DOHH2 (cell line): Measurements from ENCODE around the gene HDAC8.

Source experiments
- H3F3A ChIP-seq: fragments of 200-600 bp; sonication (generic), shearing (Covaris generic); 2 replicates; pipeline ENCODE4 v1.6.0; 2016; ENCODE audit warnings: antibody characterized with exemption, mild to moderate bottlenecking; ENCODE audit not compliant: control insufficient read depth, insufficient read depth
- H3K27ac ChIP-seq: fragments of 200-600 bp; sonication (generic); 2 replicates; pipeline ENCODE4 v1.5.1; 2014; ENCODE audit warnings: low read depth, mild to moderate bottlenecking, low read length, moderate library complexity
- H3K27me3 ChIP-seq: fragments of 200-600 bp; sonication (generic); 2 replicates; pipeline ENCODE4 v1.6.1; 2014; ENCODE audit warnings: mild to moderate bottlenecking, low read length, mixed read lengths; ENCODE audit not compliant: control insufficient read depth
- H3K36me3 ChIP-seq: fragments of 200-600 bp; sonication (generic); 2 replicates; pipeline ENCODE4 v1.6.1; 2014; ENCODE audit warnings: mild to moderate bottlenecking, low read length, moderate library complexity, mixed read lengths; ENCODE audit not compliant: control insufficient read depth
- H3K4me1 ChIP-seq: fragments of 200-600 bp; sonication (generic); 2 replicates; pipeline ENCODE4 v1.6.1; 2014; ENCODE audit warnings: mild to moderate bottlenecking, low read length, mixed read lengths; ENCODE audit not compliant: control insufficient read depth
- H3K4me2 ChIP-seq: fragments of 200-600 bp; sonication (generic); 2 replicates; pipeline ENCODE4 v1.6.0; 2014; ENCODE audit warnings: mild to moderate bottlenecking, low read length, moderate library complexity
- H3K4me3 ChIP-seq: fragments of 200-600 bp; sonication (generic); 2 replicates; pipeline ENCODE4 v1.5.1; 2014; ENCODE audit warnings: mild to moderate bottlenecking, low read length, mixed read lengths
- H3K79me2 ChIP-seq: fragments of 200-600 bp; sonication (generic); 2 replicates; pipeline ENCODE4 v1.6.1; 2014; ENCODE audit warnings: mild to moderate bottlenecking, low read length, mixed read lengths; ENCODE audit not compliant: control insufficient read depth
- H3K9me2 ChIP-seq: fragments of 200-600 bp; sonication (generic); replicated peaks from 2 replicates; pipeline ENCODE4 v1.6.1; 2014; ENCODE audit warnings: mild to moderate bottlenecking, low read length, mixed read lengths; ENCODE audit not compliant: control insufficient read depth
- H3K9me3 ChIP-seq: fragments of 200-600 bp; sonication (generic); 2 replicates; pipeline ENCODE4 v1.6.1; 2014; ENCODE audit warnings: antibody characterized with exemption, low read length, mixed read lengths; ENCODE audit not compliant: control insufficient read depth, insufficient read depth
- H4K20me1 ChIP-seq: fragments of 200-600 bp; sonication (generic); 2 replicates; pipeline ENCODE4 v1.6.0; 2014; ENCODE audit warnings: low read depth, mild to moderate bottlenecking, antibody characterized with exemption, low read length, moderate library complexity; ENCODE audit not compliant: control insufficient read depth, insufficient read depth
- EZH2phosphoT487 ChIP-seq: fragments of 200-600 bp; sonication (generic); IDR thresholded peaks from 2 replicates; pipeline ENCODE4 v1.6.1; 2017; ENCODE audit warnings: borderline replicate concordance, mild to moderate bottlenecking, antibody characterized with exemption, low read length, moderate library complexity, mixed read lengths
- TF ChIP-seq, protein P1 (sequence below): fragments of 200-600 bp; sonication (generic); IDR thresholded peaks from one replicate; pipeline ENCODE4 v1.5.1; 2014; ENCODE audit warnings: antibody characterized with exemption, mild to moderate bottlenecking, low read depth, low read length; ENCODE audit not compliant: poor library complexity, severe bottlenecking

The HDAC8 gene

GRCh38 chrX:72312311-72312940, 260.2 kb downstream of the HDAC8 start:
- no peaks in the 10 kb centered on the region for H3K9me3 ChIP-seq
- no peak overlapping the region for H3K4me3 ChIP-seq
- H3K4me2 ChIP-seq: no peak overlapping the region
- no peaks in the 10 kb centered on the region for H4K20me1 ChIP-seq
- no peaks in the 10 kb centered on the region for H3F3A ChIP-seq
- H3K36me3 ChIP-seq: no peaks in the 10 kb centered on the region
- H3K9me2 ChIP-seq: no peaks in the 10 kb centered on the region
- H3K4me1 ChIP-seq: no peaks in the 10 kb centered on the region
- H3K79me2 ChIP-seq: no peaks in the 10 kb centered on the region
- H3K27ac ChIP-seq: no peak overlapping the region
- peaks cover 26% of the 10 kb centered on the region for H3K27me3 ChIP-seq
- TF ChIP-seq, protein P1, sequence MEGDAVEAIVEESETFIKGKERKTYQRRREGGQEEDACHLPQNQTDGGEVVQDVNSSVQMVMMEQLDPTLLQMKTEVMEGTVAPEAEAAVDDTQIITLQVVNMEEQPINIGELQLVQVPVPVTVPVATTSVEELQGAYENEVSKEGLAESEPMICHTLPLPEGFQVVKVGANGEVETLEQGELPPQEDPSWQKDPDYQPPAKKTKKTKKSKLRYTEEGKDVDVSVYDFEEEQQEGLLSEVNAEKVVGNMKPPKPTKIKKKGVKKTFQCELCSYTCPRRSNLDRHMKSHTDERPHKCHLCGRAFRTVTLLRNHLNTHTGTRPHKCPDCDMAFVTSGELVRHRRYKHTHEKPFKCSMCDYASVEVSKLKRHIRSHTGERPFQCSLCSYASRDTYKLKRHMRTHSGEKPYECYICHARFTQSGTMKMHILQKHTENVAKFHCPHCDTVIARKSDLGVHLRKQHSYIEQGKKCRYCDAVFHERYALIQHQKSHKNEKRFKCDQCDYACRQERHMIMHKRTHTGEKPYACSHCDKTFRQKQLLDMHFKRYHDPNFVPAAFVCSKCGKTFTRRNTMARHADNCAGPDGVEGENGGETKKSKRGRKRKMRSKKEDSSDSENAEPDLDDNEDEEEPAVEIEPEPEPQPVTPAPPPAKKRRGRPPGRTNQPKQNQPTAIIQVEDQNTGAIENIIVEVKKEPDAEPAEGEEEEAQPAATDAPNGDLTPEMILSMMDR: no peak
- TF ChIP-seq EZH2phosphoT487: no peak

DNA sequence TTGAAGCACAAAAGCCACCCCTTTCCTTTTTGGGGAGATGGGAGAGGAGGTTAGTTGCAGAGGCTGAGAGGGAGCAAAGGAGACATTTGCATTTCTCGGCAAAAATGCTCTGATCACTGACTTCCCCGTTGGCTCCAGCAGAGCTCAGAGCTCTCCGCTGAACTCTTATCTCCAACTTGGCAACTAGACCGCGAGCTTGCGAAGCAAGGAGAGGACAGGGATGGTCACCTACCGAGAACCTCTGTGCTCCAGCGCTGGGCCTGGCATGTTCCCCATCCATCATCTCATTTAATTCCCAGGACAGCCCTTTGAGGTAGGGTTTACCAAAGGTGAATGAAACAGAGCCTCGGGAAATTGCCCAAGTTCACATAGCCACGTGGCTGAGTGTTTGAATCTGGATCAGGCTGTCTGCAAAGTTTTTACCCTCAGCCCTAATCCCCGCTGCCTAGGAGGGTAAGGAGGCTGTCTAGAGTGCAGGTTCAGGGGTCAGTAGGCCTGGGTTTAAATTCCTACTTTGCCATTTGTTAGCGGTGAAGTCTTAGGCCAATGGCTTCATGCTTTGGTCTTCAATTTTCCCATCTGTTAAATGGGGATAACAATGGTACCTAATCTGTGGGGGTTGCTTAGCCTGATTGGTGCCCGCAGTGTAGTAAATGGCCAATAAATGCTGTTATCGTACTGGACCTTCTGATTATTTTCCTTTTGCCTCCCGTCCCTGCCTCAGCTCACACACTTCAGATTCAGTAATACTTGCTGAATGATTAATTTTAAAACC, 263.2 kb downstream of the HDAC8 start:
- no peaks in the 10 kb centered on the region for H3K4me1 ChIP-seq
- no peak overlapping the region for H3K4me3 ChIP-seq
- peaks cover 49% of the 10 kb centered on the region for H3K27me3 ChIP-seq
- TF ChIP-seq, protein P1: no peak
- no peak for TF ChIP-seq EZH2phosphoT487
- H3K36me3 ChIP-seq: no peaks in the 10 kb centered on the region
- H3K4me2 ChIP-seq: no peak overlapping the region
- H3K9me3 ChIP-seq: no peaks in the 10 kb centered on the region
- H3K27ac ChIP-seq: no peak overlapping the region
- H3K79me2 ChIP-seq: no peaks in the 10 kb centered on the region
- no peaks in the 10 kb centered on the region for H4K20me1 ChIP-seq
- no peaks in the 10 kb centered on the region for H3K9me2 ChIP-seq
- no peaks in the 10 kb centered on the region for H3F3A ChIP-seq

DNA sequence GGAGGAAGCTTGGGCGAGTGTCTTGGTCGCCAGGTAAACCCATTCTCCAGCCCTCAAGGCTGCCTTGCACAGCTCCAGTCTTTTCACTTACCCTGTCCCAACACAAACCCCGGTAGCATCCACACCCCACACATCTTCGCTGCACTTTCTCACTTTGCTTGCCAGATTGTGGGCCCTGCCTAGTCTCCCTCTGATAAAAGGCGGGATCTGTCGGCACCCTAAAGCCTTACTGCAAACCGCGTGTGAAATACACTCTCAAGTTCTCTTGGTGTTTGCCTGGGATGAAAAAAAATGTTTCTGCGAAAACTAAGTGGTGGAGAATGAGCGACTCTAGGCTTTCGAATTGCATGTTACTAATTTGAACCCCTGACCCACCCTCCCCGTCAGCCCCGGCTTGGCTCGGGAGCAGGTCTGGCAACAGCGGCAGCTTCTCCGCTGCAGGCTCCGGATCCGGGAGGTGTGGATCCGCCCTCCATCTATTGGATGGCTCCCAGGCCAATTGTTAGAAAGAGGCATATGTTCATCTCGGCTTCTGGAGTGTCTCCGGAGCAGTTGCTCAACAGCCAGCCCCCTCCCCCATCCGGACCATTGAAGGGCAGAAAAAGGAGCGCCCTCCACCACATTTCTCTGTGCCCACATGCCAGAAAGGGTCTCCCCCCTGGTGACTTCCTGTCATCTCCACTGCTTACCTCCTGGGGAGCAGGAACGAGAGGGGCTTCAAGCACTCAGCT, 263.9 kb downstream of the HDAC8 start:
- Histone ChIP-seq H3K36me3 (no peaks in the 10 kb centered on the region), H3K27ac (no peak overlapping the region), H3K9me2 (no peaks in the 10 kb centered on the region), H3K27me3 (peaks cover 52% of the 10 kb centered on the region), H3K4me3 (no peak overlapping the region), H4K20me1 (no peaks in the 10 kb centered on the region), H3K79me2 (no peaks in the 10 kb centered on the region), H3K9me3 (no peaks in the 10 kb centered on the region), H3K4me2 (no peak overlapping the region), H3K4me1 (no peaks in the 10 kb centered on the region), H3F3A (no peaks in the 10 kb centered on the region)
- TF ChIP-seq, protein P1: no peak
- TF ChIP-seq EZH2phosphoT487: peak; percentile 98
